Neural progenitor cell (in vitro differentiated cells): ENCODE measurements around the gene TTC9. TPM values are rescaled to one million over a fixed set of nuclear protein-coding genes. Genes with fewer than 3 reads are reported as not detected.

ENCODE experiments used
- DNase-seq: peaks from one replicate; pipeline ENCODE4 v3.0.0-alpha.2; 2016; ENCODE audit warnings: low spot score
- H2AFZ ChIP-seq: fragments of 200-600 bp; sonication (generic); replicated peaks from 2 replicates; pipeline ENCODE4 v1.6.1; 2016; ENCODE audit warnings: antibody characterized with exemption
- H3F3A ChIP-seq: fragments of 200-600 bp; sonication (generic); 2 replicates; pipeline ENCODE4 v1.6.1; 2016; ENCODE audit warnings: antibody characterized with exemption, low read depth
- H3K27ac ChIP-seq: fragments of 200-600 bp; sonication (generic); 2 replicates; pipeline ENCODE4 v1.5.1; 2016; ENCODE audit warnings: mild to moderate bottlenecking
- H3K27me3 ChIP-seq: fragments of 200-600 bp; sonication (generic); 2 replicates; pipeline ENCODE4 v1.6.1; 2016; ENCODE audit warnings: mild to moderate bottlenecking, moderate library complexity
- H3K36me3 ChIP-seq: fragments of 200-600 bp; sonication (generic); 2 replicates; pipeline ENCODE4 v1.5.1; 2016
- H3K4me1 ChIP-seq: fragments of 200-600 bp; sonication (generic); 2 replicates; pipeline ENCODE4 v1.6.1; 2016; ENCODE audit warnings: mixed run types
- H3K4me2 ChIP-seq: fragments of 200-600 bp; sonication (generic); 2 replicates; pipeline ENCODE4 v1.6.1; 2016
- H3K4me3 ChIP-seq: fragments of 200-600 bp; sonication (generic); 2 replicates; pipeline ENCODE4 v1.5.1; 2016
- H3K79me2 ChIP-seq: fragments of 200-600 bp; sonication (generic); 2 replicates; pipeline ENCODE4 v1.6.1; 2016; ENCODE audit warnings: low read depth
- H3K9ac ChIP-seq: fragments of 200-600 bp; sonication (generic); 2 replicates; pipeline ENCODE4 v1.6.1; 2016
- H3K9me3 ChIP-seq: fragments of 200-600 bp; sonication (generic); 2 replicates; pipeline ENCODE4 v1.5.1; 2016; ENCODE audit warnings: low read depth
- H4K20me1 ChIP-seq: fragments of 200-600 bp; sonication (generic); 2 replicates; pipeline ENCODE4 v1.6.1; 2016; ENCODE audit warnings: low read depth
- H3K27ac Mint-ChIP-seq: 3 replicates; pipeline ENCODE4 v1.8.0; 2021; ENCODE audit warnings: mixed read lengths
- H3K27me3 Mint-ChIP-seq: 2 replicates; pipeline ENCODE4 v1.8.0; 2022; ENCODE audit warnings: low read depth, mild to moderate bottlenecking, inconsistent platforms, moderate library complexity, mixed read lengths; ENCODE audit not compliant: insufficient read depth
- H3K36me3 Mint-ChIP-seq: 3 replicates; pipeline ENCODE4 v1.8.0; 2021; ENCODE audit warnings: mixed read lengths
- H3K4me1 Mint-ChIP-seq: 3 replicates; pipeline ENCODE4 v1.8.0; 2021; ENCODE audit warnings: mixed read lengths
- H3K4me3 Mint-ChIP-seq: 3 replicates; pipeline ENCODE4 v1.8.0; 2021; ENCODE audit warnings: mild to moderate bottlenecking, moderate library complexity, mixed read lengths
- H3K9me3 Mint-ChIP-seq: 3 replicates; pipeline ENCODE4 v1.8.0; 2020; ENCODE audit warnings: mixed read lengths
- CTCF ChIP-seq: fragments of 200-600 bp; sonication (generic); IDR thresholded peaks from 2 replicates; pipeline ENCODE4 v1.5.1; 2017; ENCODE audit warnings: antibody characterized with exemption, mild to moderate bottlenecking
- EZH2 ChIP-seq: fragments of 200-600 bp; sonication (generic); IDR thresholded peaks from 2 replicates; pipeline ENCODE4 v1.6.1; 2017; ENCODE audit warnings: antibody characterized with exemption, mild to moderate bottlenecking, moderate library complexity
- EZH2phosphoT487 ChIP-seq: fragments of 200-600 bp; sonication (generic); IDR thresholded peaks from 2 replicates; pipeline ENCODE4 v1.6.1; 2017; ENCODE audit warnings: antibody characterized with exemption
- small RNA-seq: library from RNA; depleted of rRNA; stranded (forward); fragments of <200 nt; gene quantifications from one replicate; pipeline ENCODE3, GENCODE V24; 2015
- total RNA-seq: library from RNA; depleted of rRNA; stranded (reverse); fragments of >200 nt; gene quantifications from 2 replicates; pipeline ENCODE4 v1.2.3, GENCODE V29; 2015; ENCODE audit warnings: low replicate concordance

The TTC9 gene
- total RNA-seq, 1 donor from 2014 or later = 3.5 TPM

- no peak overlapping the region for H2AFZ ChIP-seq
- no peaks in the 10 kb centered on the region for H3K36me3 ChIP-seq
- H3F3A ChIP-seq = no peaks in the 10 kb centered on the region
- no peak overlapping the region for H3K4me3 ChIP-seq
- H3K27ac Mint-ChIP-seq = no peak overlapping the region
- no peak for DNase-seq
- no peaks in the 10 kb centered on the region for H3K9me3 ChIP-seq
- peaks cover 3% of the 10 kb centered on the region for H3K36me3 Mint-ChIP-seq
- no peak for TF ChIP-seq EZH2
- TF ChIP-seq CTCF = no peak
- no peak for TF ChIP-seq EZH2phosphoT487
- no peaks in the 10 kb centered on the region for H3K79me2 ChIP-seq
- no peak overlapping the region for H3K4me3 Mint-ChIP-seq
- no peaks in the 10 kb centered on the region for H3K4me1 ChIP-seq
- no peak overlapping the region for H3K27ac ChIP-seq
- H3K9me3 Mint-ChIP-seq = no peaks in the 10 kb centered on the region
- H3K27me3 ChIP-seq = no peaks in the 10 kb centered on the region
- H3K4me1 Mint-ChIP-seq = no peaks in the 10 kb centered on the region
- H3K27me3 Mint-ChIP-seq = peaks cover 4% of the 10 kb centered on the region
- no peaks in the 10 kb centered on the region for H4K20me1 ChIP-seq
- no peak overlapping the region for H3K4me2 ChIP-seq
- no peak overlapping the region for H3K9ac ChIP-seq
These were observed 81.6 kb downstream of the TTC9 start for GRCh38 chr14:70723276-70723675.

GRCh38 chr14:70724110-70724509, 82.4 kb downstream of the TTC9 start:
- peaks cover 9% of the 10 kb centered on the region for H3K36me3 Mint-ChIP-seq
- H3K4me1 ChIP-seq = no peaks in the 10 kb centered on the region
- peaks cover 4% of the 10 kb centered on the region for H3K27me3 Mint-ChIP-seq
- H3K79me2 ChIP-seq = no peaks in the 10 kb centered on the region
- no peak overlapping the region for H3K27ac ChIP-seq
- H3K27me3 ChIP-seq = no peaks in the 10 kb centered on the region
- H4K20me1 ChIP-seq = no peaks in the 10 kb centered on the region
- no peak overlapping the region for H2AFZ ChIP-seq
- no peaks in the 10 kb centered on the region for H3K9me3 ChIP-seq
- H3K9me3 Mint-ChIP-seq = no peaks in the 10 kb centered on the region
- no peak overlapping the region for H3K4me3 Mint-ChIP-seq
- H3K4me3 ChIP-seq = no peak overlapping the region
- no peaks in the 10 kb centered on the region for H3K36me3 ChIP-seq
- H3F3A ChIP-seq = no peaks in the 10 kb centered on the region
- H3K27ac Mint-ChIP-seq = no peak overlapping the region
- H3K4me2 ChIP-seq = no peak overlapping the region
- no peaks in the 10 kb centered on the region for H3K4me1 Mint-ChIP-seq
- no peak for DNase-seq
- TF ChIP-seq CTCF = no peak
- TF ChIP-seq EZH2phosphoT487 = no peak
- no peak for TF ChIP-seq EZH2
- no peak overlapping the region for H3K9ac ChIP-seq

GRCh38 chr14:70724944-70725343, 83.2 kb downstream of the TTC9 start:
- Histone ChIP-seq H3K79me2 (no peaks in the 10 kb centered on the region), H3K9me3 (no peaks in the 10 kb centered on the region), H3K9ac (no peak overlapping the region), H4K20me1 (no peaks in the 10 kb centered on the region), H3K27ac (no peak overlapping the region), H3F3A (no peaks in the 10 kb centered on the region), H2AFZ (no peak overlapping the region), H3K4me2 (no peak overlapping the region), H3K4me3 (no peak overlapping the region), H3K4me1 (no peaks in the 10 kb centered on the region), H3K27me3 (no peaks in the 10 kb centered on the region), H3K36me3 (no peaks in the 10 kb centered on the region)
- Mint-ChIP-seq H3K36me3 (peaks cover 17% of the 10 kb centered on the region), H3K4me3 (no peak overlapping the region), H3K27ac (no peak overlapping the region), H3K4me1 (no peaks in the 10 kb centered on the region), H3K9me3 (no peaks in the 10 kb centered on the region), H3K27me3 (peaks cover 4% of the 10 kb centered on the region)
- TF ChIP-seq EZH2phosphoT487 = no peak
- TF ChIP-seq EZH2 = no peak
- TF ChIP-seq CTCF = no peak
- no peak for DNase-seq

Small RNA genes lying within 50 kb of the gene (small RNA-seq; reads per million reads assigned to genes)
- gene RN7SL77P = not detected

Other genes with a start within 250 kb of the TTC9 start
- 20.1 and 25.9 TPM in 2 replicates for gene SYNJ2BP, start 224.8 kb upstream of the TTC9 start, total RNA-seq
- gene ADAM21, start 189.7 kb upstream of the TTC9 start, total RNA-seq = 0.12 and 0.80 TPM in 2 replicates
- gene ADAM20, start 106.9 kb upstream of the TTC9 start, total RNA-seq = 1.2 and 2.0 TPM in 2 replicates
- 57.5 and 82.0 TPM in 2 replicates for gene MED6, start 41.3 kb upstream of the TTC9 start, total RNA-seq
- gene MAP3K9, start 167.6 kb downstream of the TTC9 start, total RNA-seq = 14.9 and 25.3 TPM in 2 replicates